ENCODE data around the gene CIT.

CIT gene

DNA sequence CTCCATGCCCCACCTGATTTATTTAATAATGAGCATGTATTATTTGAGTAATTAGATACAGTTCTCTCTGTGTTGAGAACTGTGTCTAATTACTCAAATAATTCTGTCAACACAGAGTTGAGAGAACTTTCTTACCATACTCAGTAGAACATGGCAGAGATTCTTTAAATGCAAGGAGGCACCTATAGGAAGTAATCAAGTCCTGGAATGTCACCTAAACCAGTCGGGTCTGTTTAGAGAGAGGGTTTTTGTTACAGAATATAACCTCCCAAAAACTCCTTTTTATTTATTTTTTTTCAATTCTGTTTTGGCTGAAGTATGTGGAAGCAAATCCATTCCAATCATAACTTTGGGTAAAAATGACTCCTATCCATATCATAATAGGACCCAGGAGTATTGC is 37.5 kb upstream of the CIT start:
- Histone ChIP-seq H3K27me3 (replicated peaks; ENCODE audit: control insufficient read depth, insufficient read depth, low read length) (no peaks in the 10 kb centered on the region), H3K36me3 (ENCODE audit: control insufficient read depth, insufficient read depth, low read length) (no peaks in the 10 kb centered on the region), H3K4me3 (replicated peaks; ENCODE audit: low read depth, low read length) (no peak overlapping the region)
- no peak for DNase-seq (ENCODE audit: extremely low read depth, insufficient read length)
- TF ChIP-seq, protein P1, sequence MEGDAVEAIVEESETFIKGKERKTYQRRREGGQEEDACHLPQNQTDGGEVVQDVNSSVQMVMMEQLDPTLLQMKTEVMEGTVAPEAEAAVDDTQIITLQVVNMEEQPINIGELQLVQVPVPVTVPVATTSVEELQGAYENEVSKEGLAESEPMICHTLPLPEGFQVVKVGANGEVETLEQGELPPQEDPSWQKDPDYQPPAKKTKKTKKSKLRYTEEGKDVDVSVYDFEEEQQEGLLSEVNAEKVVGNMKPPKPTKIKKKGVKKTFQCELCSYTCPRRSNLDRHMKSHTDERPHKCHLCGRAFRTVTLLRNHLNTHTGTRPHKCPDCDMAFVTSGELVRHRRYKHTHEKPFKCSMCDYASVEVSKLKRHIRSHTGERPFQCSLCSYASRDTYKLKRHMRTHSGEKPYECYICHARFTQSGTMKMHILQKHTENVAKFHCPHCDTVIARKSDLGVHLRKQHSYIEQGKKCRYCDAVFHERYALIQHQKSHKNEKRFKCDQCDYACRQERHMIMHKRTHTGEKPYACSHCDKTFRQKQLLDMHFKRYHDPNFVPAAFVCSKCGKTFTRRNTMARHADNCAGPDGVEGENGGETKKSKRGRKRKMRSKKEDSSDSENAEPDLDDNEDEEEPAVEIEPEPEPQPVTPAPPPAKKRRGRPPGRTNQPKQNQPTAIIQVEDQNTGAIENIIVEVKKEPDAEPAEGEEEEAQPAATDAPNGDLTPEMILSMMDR (IDR thresholded peaks at IDR 0.05; ENCODE audit: insufficient read depth, low read length, poor library complexity, severe bottlenecking) = no peak

DNA sequence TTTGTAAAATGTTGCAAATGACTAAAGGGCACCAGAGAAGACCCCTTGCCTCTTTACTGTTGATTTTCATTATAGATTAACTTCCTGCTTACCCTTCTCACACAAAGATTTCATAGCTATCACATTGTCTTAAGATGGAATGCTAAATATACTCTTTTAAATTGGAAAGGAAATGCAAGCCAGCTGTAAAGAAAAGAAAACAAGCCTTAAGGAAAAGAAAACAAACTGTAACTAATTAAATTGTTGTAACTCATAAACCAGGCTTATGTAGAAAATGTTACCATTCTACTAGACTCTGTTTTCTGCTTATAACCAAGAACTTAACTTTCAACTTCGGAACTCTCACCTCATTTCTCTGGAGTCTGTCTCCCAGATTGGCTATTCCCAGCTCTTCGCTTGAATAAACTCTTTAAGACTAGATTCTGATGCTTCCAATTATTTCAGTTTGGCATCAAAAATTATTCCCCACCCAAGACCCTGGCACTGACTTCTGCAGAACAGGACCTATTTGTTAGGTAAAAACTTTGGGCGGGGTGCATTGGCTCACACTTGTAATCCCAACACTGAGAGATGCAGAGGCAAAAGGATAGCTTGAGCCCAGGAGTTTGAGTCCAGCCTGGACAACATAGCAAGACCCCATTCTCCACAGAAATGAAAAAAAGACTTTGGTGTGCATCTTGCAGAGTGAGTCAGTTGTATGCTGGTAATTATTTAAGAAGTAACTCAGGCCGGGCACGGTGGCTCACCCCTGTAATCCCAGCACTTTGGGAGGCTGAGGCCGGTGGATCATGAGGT is 36.6 kb upstream of the CIT start:
- Histone ChIP-seq H3K4me3 (replicated peaks; ENCODE audit: low read depth, low read length) (no peak overlapping the region), H3K27me3 (replicated peaks; ENCODE audit: control insufficient read depth, insufficient read depth, low read length) (no peaks in the 10 kb centered on the region), H3K36me3 (ENCODE audit: control insufficient read depth, insufficient read depth, low read length) (no peaks in the 10 kb centered on the region)
- TF ChIP-seq, protein P1 (IDR thresholded peaks at IDR 0.05; ENCODE audit: insufficient read depth, low read length, poor library complexity, severe bottlenecking) = no peak
- no peak for DNase-seq (ENCODE audit: extremely low read depth, insufficient read length)

- Histone ChIP-seq H3K36me3 (ENCODE audit: control insufficient read depth, insufficient read depth, low read length) (no peaks in the 10 kb centered on the region), H3K27me3 (replicated peaks; ENCODE audit: control insufficient read depth, insufficient read depth, low read length) (no peaks in the 10 kb centered on the region), H3K4me3 (replicated peaks; ENCODE audit: low read depth, low read length) (no peak overlapping the region)
- DNase-seq (ENCODE audit: extremely low read depth, insufficient read length) = no peak
- TF ChIP-seq, protein P1 (IDR thresholded peaks at IDR 0.05; ENCODE audit: insufficient read depth, low read length, poor library complexity, severe bottlenecking) = no peak
Observed at GRCh38 chr12:119911182-119911581, 34.1 kb upstream of the CIT start.

DNA sequence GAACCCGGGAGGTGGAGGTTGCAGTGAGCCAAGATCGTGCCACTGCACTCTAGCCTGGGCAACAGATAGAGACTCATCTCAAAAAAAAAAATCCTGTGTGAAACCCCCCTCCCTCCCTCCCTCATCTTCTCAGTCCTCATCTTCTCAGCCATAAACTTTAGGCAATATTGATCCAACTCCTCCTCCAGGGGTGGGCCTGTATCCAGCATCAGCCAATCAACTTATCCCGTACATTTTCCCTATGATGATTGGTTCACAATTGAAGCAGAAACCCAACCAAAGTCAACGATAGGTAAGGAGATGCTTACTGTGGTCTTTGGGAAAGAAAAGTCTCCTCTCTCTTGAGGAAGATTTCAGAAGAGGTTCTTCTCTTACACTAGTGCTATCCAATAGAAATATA is 33.5 kb upstream of the CIT start:
- Histone ChIP-seq H3K4me3 (replicated peaks; ENCODE audit: low read depth, low read length) (no peak overlapping the region), H3K36me3 (ENCODE audit: control insufficient read depth, insufficient read depth, low read length) (no peaks in the 10 kb centered on the region), H3K27me3 (replicated peaks; ENCODE audit: control insufficient read depth, insufficient read depth, low read length) (no peaks in the 10 kb centered on the region)
- no peak for DNase-seq (ENCODE audit: extremely low read depth, insufficient read length)
- TF ChIP-seq, protein P1 (IDR thresholded peaks at IDR 0.05; ENCODE audit: insufficient read depth, low read length, poor library complexity, severe bottlenecking) = no peak

- Histone ChIP-seq H3K4me3 (replicated peaks; ENCODE audit: low read depth, low read length) (no peak overlapping the region), H3K27me3 (replicated peaks; ENCODE audit: control insufficient read depth, insufficient read depth, low read length) (no peaks in the 10 kb centered on the region), H3K36me3 (ENCODE audit: control insufficient read depth, insufficient read depth, low read length) (no peaks in the 10 kb centered on the region)
- peak; percentile 4 for DNase-seq (ENCODE audit: extremely low read depth, insufficient read length)
- TF ChIP-seq, protein P1 (IDR thresholded peaks at IDR 0.05; ENCODE audit: insufficient read depth, low read length, poor library complexity, severe bottlenecking) = peak; percentile 96
Observed at GRCh38 chr12:119902084-119902509, 25.0 kb upstream of the CIT start.

Data from GM06990 (cell line).